ENCODE measurements around the gene RIPOR2.
"Not testable (repeated sequence)": the region's sequence is repeated elsewhere in the genome, so short reads cannot be mapped to it uniquely, and the experiment has no call there.

The RIPOR2 gene

DNA sequence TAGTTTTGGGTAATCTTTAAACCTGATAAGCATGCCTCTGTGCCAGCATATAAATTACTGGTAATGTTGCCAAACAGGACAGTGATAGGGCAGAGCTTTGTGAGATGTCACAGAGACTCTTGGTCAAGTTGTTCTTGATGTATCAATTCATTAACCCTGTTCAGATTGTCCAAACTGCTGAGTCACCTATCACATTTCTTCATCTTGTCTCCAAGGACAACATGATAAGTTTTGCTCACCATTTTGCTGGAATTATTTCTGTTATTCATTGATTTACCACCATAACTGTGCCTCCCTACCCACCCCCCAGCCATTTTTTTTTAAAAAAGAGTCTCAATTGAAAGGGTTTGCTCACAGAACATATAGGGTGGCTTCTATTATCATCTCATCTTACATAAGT, 180.5 kb downstream of the RIPOR2 start:
- no peak for DNase-seq (ENCODE audit: low read depth)
- H3K4me3 ChIP-seq (ENCODE audit: low read depth, low read length) = no peak overlapping the region

DNA sequence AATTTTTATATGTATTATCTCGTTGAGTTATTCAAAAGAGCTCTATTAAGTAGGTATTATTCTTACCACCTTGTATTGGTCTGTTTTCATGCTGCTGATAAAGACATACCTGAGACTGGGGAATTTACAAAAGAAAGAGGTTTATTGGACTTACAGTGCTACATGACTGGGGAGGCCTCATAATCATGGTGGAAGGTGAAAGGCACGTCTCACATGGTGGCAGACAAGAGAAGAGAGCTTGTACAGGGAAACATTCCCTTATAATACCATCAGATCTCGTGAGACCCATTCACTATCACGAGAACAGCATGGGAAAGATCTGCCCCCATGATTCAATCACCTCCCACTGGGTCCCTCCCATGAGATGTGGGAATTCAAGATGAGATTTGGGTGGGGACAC, 181.4 kb downstream of the RIPOR2 start:
- not testable (repeated sequence) for H3K4me3 ChIP-seq (ENCODE audit: low read depth, low read length)

More for the DNA sequence above, 181.4 kb downstream of the RIPOR2 start:
- not testable (repeated sequence) for DNase-seq (ENCODE audit: low read depth)

All from skeletal muscle cell (primary cell).